T-helper 9 cell (primary cell): ENCODE data around the gene PAFAH1B2.
"Not testable (repeated sequence)": the region's sequence is repeated elsewhere in the genome, so short reads cannot be mapped to it uniquely, and the experiment has no call there.

Experiments used
- DNase-seq: peaks from one replicate; pipeline ENCODE4 v3.0.0-alpha.2; 2020

PAFAH1B2 gene

GRCh38 chr11:117128289-117128688 is 15.8 kb upstream of the PAFAH1B2 start:
- DNase-seq, result no peak

GRCh38 chr11:117130396-117130795 is 13.7 kb upstream of the PAFAH1B2 start:
- not testable (repeated sequence) for DNase-seq

- no peak for DNase-seq
These were observed 13.2 kb upstream of the PAFAH1B2 start for GRCh38 chr11:117130879-117131278.

GRCh38 chr11:117134431-117134830 is 9.7 kb upstream of the PAFAH1B2 start:
- no peak for DNase-seq

GRCh38 chr11:117134979-117135378 is 9.1 kb upstream of the PAFAH1B2 start:
- not testable (repeated sequence) for DNase-seq

GRCh38 chr11:117137223-117138086 is 6.6 kb upstream of the PAFAH1B2 start:
- DNase-seq, result not testable (repeated sequence)

GRCh38 chr11:117143390-117143789 is 697 bp upstream of the PAFAH1B2 start:
- no peak for DNase-seq

GRCh38 chr11:117144477-117145392 is 648 bp downstream of the PAFAH1B2 start:
- peak; percentile 18 for DNase-seq

GRCh38 chr11:117145393-117145761 is 1.3 kb downstream of the PAFAH1B2 start:
- DNase-seq, result no peak

GRCh38 chr11:117146521-117146920 is 2.4 kb downstream of the PAFAH1B2 start:
- DNase-seq, result no peak

- DNase-seq, result no peak
These were observed 8.0 kb downstream of the PAFAH1B2 start for GRCh38 chr11:117152066-117152465.

GRCh38 chr11:117154468-117154867 is 10.4 kb downstream of the PAFAH1B2 start:
- DNase-seq, result no peak

- DNase-seq, result no peak
These were observed 13.4 kb downstream of the PAFAH1B2 start for GRCh38 chr11:117157507-117157906.

GRCh38 chr11:117159892-117160291 is 15.8 kb downstream of the PAFAH1B2 start:
- DNase-seq, result no peak

- no peak for DNase-seq
These were observed 16.7 kb downstream of the PAFAH1B2 start for GRCh38 chr11:117160826-117161225.

- no peak for DNase-seq
These were observed 22.4 kb downstream of the PAFAH1B2 start for GRCh38 chr11:117166491-117166890.

- no peak for DNase-seq
These were observed 25.6 kb downstream of the PAFAH1B2 start for GRCh38 chr11:117169736-117170135.

GRCh38 chr11:117170210-117170609 is 26.1 kb downstream of the PAFAH1B2 start:
- DNase-seq, result no peak

GRCh38 chr11:117171007-117171403 is 26.9 kb downstream of the PAFAH1B2 start:
- DNase-seq, result no peak

- no peak for DNase-seq
These were observed 27.4 kb downstream of the PAFAH1B2 start for GRCh38 chr11:117171404-117172061.

GRCh38 chr11:117172724-117173421 is 28.8 kb downstream of the PAFAH1B2 start:
- no peak for DNase-seq

- DNase-seq, result no peak
These were observed 31.0 kb downstream of the PAFAH1B2 start for GRCh38 chr11:117175104-117175503.
